Stimulated activated CD4-positive, alpha-beta T cell treated with anti-CD3 and anti-CD28 coated beads, Interleukin-15, amount 100 ng/mL, for 1 hour (primary cell): ENCODE measurements around the gene ETHE1.
"Not testable (repeated sequence)": the region's sequence is repeated elsewhere in the genome, so short reads cannot be mapped to it uniquely, and the experiment has no call there.

Experiments used
- DNase-seq, 2 donors: peaks; one replicate each; pipeline ENCODE4 v3.0.0-alpha.2; 2020; ENCODE audit warnings: low read depth in 1 of 2, low spot score in 1 of 2

The ETHE1 gene

GRCh38 chr19:43524922-43525835 is 1.8 kb downstream of the ETHE1 start:
- no peak for DNase-seq

DNA sequence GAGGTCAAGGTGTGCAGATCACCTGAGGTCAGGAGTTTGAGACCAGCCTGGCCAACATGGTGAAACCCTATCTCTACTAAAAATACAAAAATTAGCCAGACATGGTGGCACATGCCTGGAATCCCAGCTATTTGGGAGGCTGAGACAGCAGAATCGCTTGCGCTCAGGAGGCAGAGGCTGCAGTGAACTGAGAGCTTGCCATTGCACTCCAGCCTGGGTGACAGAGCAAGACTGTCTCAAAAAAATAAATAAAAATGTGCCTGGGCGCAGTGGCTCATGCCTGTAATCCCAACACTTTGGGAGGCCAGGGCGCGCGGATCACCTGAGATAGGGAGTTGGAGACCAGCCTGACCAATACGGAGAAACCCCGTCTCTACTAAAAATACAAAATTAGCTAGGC is 3.3 kb downstream of the ETHE1 start:
- not testable (repeated sequence) for DNase-seq

DNA sequence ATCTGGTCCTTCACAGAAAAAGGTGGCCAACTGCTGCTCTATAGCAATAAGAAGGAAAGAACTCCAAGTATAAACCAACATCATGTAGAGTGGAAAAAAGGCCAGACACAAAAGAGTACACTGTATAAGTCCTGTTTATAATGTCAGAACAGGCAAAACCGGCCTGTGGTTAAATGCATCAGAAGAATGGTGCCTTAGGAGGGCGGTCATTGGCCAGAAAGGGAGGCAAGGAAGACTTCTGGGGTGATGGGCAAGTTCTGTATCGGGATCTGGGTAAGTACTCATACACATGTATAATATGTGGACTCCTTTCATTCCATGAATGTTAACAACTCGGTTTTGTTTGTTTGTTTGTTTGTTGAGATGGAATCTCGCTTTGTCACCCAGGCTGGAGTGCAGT is 4.1 kb downstream of the ETHE1 start:
- DNase-seq, result no peak

DNA sequence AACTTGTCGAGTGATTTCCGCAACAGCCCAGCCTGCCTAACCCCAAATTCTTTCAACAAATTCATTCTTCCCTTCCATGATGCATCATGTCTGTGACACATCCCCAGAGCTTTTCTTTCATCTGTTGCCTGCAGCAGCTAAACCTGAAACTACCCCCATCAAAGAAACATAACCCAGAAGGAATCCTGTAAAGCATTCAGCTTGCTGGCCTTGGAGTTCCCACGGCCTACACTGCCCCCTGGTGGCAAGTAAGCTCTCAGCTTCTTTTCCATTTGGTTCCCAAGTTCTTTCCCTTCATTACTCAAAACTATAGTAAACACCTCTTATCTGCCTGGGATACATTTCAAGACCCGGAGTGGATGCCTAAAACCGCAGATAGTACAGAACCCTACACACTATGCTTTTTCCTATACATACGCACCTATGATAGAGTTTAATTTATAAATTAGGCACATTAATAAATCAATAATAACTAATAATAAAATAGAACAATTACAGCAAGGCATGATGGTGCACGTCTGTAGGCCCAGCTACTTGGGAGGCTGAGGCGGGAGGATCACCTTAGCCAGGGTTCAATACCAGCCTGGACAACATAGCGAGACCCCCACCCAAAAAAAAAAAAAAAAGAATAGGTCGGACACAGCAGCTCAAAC is 7.4 kb downstream of the ETHE1 start:
- peak; percentile 64 to 65 for DNase-seq

DNA sequence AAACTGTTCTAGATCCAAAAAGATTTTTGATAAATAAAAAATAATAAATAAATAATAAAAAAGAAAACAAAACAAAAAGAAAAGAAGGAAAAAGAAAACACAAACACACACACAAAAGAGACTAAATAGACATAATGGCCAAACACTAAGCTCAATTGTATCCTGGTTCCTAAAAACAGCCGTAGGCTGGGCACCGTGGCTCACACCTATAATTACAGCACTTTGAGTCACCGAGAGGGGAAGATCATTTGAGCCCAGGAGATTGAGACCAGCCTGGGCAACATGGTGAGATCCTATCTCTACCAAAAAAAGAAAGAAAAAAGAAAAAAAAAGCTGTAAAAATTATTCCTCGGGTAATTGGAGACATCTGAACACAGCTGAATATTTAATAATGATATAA is 8.9 kb downstream of the ETHE1 start:
- DNase-seq, result no peak

GRCh38 chr19:43512399-43512798 is 14.6 kb downstream of the ETHE1 start:
- not testable (repeated sequence) for DNase-seq

DNA sequence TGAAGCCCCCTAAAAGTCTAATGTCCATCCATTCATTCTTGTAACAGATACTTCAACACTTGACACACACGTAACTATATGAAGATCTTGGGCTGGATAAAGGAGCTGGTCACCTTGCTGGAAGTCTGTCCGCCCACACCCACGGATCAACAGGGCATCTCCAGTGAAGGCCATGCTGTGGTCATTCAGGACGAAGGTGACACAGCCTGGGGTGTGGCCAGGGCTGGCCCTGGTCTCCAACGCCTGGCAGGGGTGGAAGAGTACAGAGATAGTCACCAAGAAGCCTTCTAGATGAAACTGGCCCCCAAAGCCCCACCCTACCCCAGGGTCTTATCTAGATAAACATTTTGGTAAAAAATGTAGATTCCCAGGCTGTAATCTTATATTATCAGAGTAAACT is 15.7 kb downstream of the ETHE1 start:
- no peak for DNase-seq

DNA sequence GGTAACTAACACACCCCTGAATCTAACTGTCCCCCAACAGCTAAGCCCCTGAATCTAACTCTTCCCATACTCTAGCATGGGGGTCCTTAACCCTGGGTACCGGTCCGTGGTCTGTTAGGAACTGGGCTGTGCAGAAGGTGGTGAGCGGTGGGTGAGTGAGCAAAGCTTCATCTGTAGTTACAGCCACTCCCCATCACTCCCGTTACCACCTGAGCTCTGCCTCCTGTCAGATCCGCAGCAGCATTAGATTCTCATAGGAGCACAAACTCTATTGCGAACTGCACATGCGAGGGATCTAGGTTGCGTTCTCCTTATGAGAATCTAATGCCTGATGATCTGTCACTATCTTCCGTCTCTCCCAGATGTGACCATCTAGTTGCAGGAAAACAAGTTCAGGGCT is 16.3 kb downstream of the ETHE1 start:
- DNase-seq, result no peak

DNA sequence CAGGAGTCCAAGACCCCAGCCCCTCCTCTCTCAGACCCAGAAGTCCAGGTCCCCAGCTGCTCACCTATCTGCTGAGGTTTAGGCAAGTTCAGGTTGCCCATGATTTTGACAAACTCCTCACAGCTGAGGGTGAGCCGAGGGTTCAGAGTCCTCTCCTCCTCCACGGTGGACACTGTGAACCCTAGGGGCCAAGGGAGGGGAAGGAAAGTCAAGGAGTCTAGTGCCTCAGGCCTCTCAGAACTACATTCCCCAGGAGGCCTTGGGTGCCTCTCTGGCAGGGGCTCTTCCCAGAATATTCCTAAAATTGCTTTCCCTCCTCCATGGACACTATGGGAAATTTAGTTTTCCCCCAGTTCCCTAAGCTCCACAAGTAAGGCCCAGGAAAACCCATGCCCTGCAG is 19.1 kb downstream of the ETHE1 start:
- no peak for DNase-seq

GRCh38 chr19:43506629-43507028 is 20.4 kb downstream of the ETHE1 start:
- no peak for DNase-seq

- DNase-seq, result no peak
Measured at GRCh38 chr19:43505941-43506340, 21.1 kb downstream of the ETHE1 start.

DNA sequence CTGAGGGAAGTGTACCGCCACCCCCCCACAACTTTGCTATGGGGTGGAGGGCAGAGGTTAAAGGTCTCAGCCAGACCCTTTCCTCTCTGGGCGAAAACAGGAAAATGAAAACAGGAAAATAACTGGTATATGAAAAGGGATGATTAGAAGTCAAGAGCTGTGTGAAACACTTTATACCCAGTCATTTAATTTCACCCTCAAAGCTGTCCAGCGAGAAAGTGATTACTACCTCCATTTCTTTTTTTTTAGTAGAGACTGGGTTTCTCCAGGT is 21.9 kb downstream of the ETHE1 start:
- DNase-seq, result no peak

- DNase-seq, result peak; percentile 21 to 29
Measured at GRCh38 chr19:43504426-43505185, 22.4 kb downstream of the ETHE1 start, which contains the start of gene PHLDB3. Gene PHLDB3, minus strand, starts transcription at chr19:43504746. Its CDS starts 628 bp downstream, at chr19:43504118.

- DNase-seq, result peak; percentile 98 to 99
Measured at GRCh38 chr19:43503501-43504425, 23.2 kb downstream of the ETHE1 start.

DNA sequence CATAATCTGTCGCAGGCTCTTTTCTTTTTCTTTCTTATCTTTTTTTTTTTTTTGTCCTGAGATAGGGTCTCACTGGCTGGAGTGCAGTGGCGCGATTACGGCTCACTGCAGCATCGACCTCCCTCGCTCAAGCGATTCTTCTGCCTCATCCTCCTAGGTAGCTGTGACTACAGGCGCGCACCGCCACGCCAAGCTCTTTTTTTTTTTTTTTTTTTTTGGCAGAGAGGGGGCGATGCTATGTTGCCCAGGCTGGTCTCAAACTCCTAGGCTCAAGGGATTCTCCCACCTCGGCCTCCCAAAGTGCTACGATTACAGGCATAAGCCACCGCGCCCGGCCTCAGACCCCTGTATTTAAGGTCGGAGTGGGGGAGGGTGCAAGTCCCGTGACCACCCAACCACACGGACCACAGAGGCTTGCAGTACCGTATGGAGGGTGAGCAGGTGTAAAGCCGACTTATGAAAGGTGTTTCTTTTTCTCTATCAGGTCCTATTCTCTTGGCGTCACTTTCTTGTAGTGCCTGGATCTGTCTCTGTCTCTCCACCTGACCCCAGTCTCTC is 24.5 kb downstream of the ETHE1 start:
- DNase-seq, result no peak

GRCh38 chr19:43501661-43502418 is 25.2 kb downstream of the ETHE1 start:
- no peak for DNase-seq

GRCh38 chr19:43499042-43499441 is 28.0 kb downstream of the ETHE1 start:
- DNase-seq, result no peak

DNA sequence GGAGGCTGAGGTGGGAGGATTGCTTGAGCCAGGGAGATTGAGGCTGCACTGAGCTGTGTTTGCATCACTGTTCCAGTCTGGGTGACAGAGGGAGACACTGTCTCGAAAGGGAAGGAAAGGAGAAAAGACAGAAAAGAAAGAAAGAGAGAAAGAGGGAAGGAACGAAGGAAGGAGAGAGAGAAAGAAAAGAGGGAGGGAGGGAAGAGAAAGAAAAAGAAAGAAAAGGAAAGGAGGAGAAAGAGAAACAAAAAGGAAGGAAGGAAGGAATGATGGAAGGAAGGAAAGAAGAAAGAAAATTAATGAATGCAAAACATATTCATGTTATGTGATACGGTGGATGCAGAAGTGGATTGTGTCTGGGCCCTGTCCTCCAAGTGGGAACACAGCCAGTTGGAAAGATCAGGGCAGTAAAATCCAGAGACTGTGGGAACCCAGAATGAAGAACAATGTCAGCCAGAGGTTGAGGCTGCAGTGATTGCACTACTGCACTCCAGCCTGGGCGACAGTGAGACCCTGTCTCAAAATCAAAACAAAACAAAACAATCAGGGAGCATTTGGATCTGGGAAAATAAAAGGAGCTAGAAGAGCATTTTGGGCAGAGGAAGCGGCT is 28.7 kb downstream of the ETHE1 start:
- no peak for DNase-seq

- no peak for DNase-seq
Measured at GRCh38 chr19:43496960-43497359, 30.0 kb downstream of the ETHE1 start.
